Ovary (tissue), 9 donors: Measurements from ENCODE around the gene NAXD. TPM values are rescaled to one million over a fixed set of nuclear protein-coding genes. Genes with fewer than 3 reads are reported as not detected.
"Not testable (repeated sequence)": the region's sequence is repeated elsewhere in the genome, so short reads cannot be mapped to it uniquely, and the experiment has no call there.

Experiments
- DNase-seq, 5 donors: peaks; one replicate each; pipeline ENCODE4 v3.0.0-alpha.2; 2019 to 2020
- H3K27ac ChIP-seq, 2 donors: fragments of 200-600 bp; one replicate each; pipeline versions ENCODE4 v1.5.1 to v1.8.0; 2019 to 2022
- H3K27me3 ChIP-seq: fragments of 200-600 bp; one replicate; pipeline ENCODE4 v1.8.0; 2022
- H3K36me3 ChIP-seq: fragments of 200-600 bp; sonication (generic); one replicate; pipeline ENCODE4 v1.5.1; 2019
- H3K4me1 ChIP-seq: one replicate; pipeline ENCODE4 v1.8.1; 2013; ENCODE audit warnings: mild to moderate bottlenecking, moderate library complexity; ENCODE audit not compliant: insufficient read depth
- H3K4me3 ChIP-seq: fragments of 200-600 bp; sonication (generic); one replicate; pipeline ENCODE4 v1.5.1; 2017
- H3K9me3 ChIP-seq, 2 donors: fragments of 200-600 bp in 1 of 2; sonication (generic) in 1 of 2; one replicate each; pipeline versions ENCODE4 v1.5.1 to v1.8.1; 2013 to 2019; ENCODE audit warnings: mild to moderate bottlenecking in 1 of 2, moderate library complexity in 1 of 2
- CTCF ChIP-seq, 3 donors: fragments of 450-650 bp in 2 of 3; fragments of 200-600 bp in 1 of 3; IDR thresholded peaks; one replicate each; pipeline versions ENCODE4 v1.5.1 to v1.8.0; 2016 to 2022; ENCODE audit warnings: antibody characterized with exemption in 3 of 3, mild to moderate bottlenecking in 1 of 3
- EP300 ChIP-seq: sonication (generic); formaldehyde crosslinking; IDR thresholded peaks from one replicate; pipeline ENCODE4 v1.6.1; 2017; ENCODE audit warnings: antibody characterized with exemption
- POLR2A ChIP-seq: fragments of 450-650 bp; IDR thresholded peaks from one replicate; pipeline ENCODE4 v1.6.1; 2017; ENCODE audit warnings: antibody characterized with exemption, mild to moderate bottlenecking, moderate library complexity
- WGBS, 3 donors: extraction: QIAGEN DNeasy Blood & Tissue Kit in 1 of 3; methylation state at CpG; one replicate each; pipeline versions ENCODE4 v1.1.5 to v1.1.7; 2013 to 2017; 5-methylcytosine and 5-hydroxymethylcytosine counted together
- intact Hi-C, 4 donors: fragments of 100-400 bp; cut with DNase I; formaldehyde crosslinking; loops; one replicate each; pipeline versions ENCODE4 v1.11.0 to v1.15.1; 2022 to 2023
- polyA plus RNA-seq, 2 donors: library from polyadenylated mRNA; stranded (reverse); fragments of 200-250 nt in 1 of 2; fragments of 350-450 nt in 1 of 2; fragmentation: Illumina TruSeq in 1 of 2; extraction: RNeasy Lipid Tissue Mini Kit (QIAGEN cat#74804) in 1 of 2; gene quantifications; one replicate each; pipeline ENCODE4 v1.2.3, GENCODE V29; 2013 to 2014
- total RNA-seq, 7 donors: library from RNA; depleted of rRNA in 2 of 7; stranded (reverse); fragments of >200 nt in 2 of 7; fragmentation: NEBNext Ultra II Directional in 3 of 7; extraction: Animal tissue kit (Norgen Biotek cat#: 25700) in 3 of 7; gene quantifications; one replicate each; pipeline versions ENCODE4 v1.1.0 to v1.2.4, GENCODE V29; 2016 to 2023
- donor health status: DM: no; HTN: no; CAD: no; lungs with moderate emphysema.
- donor health status: DM: no; HTN: no; CAD: no.
- donor health status: Bipolar disorder and iron deficiency.
- donor health status: DM: yes; HTN: yes; CAD: no.
- donor health status: DM: no; HTN: no; CAD: no.
- donor health status: DM: yes; HTN: yes; CAD: no.

NAXD gene
- total and polyA plus RNA-seq, 9 donors, result 28.4 to 67.1 (median 48.5) TPM

GRCh38 chr13:110630566-110631119 lies 15.3 kb downstream of the NAXD start:
- Histone ChIP-seq H3K36me3 (no peaks in the 10 kb centered on the region), H3K4me1 (peaks cover 12% of the 10 kb centered on the region), H3K9me3 (no peaks in the 10 kb centered on the region), H3K4me3 (no peak overlapping the region), H3K27ac (peak overlapping the region in 1 of 2 donors; percentile 7), H3K27me3 (no peaks in the 10 kb centered on the region)
- 8 to 18% (median 8%) methylated on average over 10 of the region's 10 CpGs for WGBS, 3 donors
- TF ChIP-seq CTCF (IDR thresholded peaks at IDR 0.05) (no peak), EP300 (no peak), POLR2A (no peak)
- intact Hi-C loops, result loop anchor here in 1 of 4 donors (10.0 kb wide), 1 partner anchor 74 kb away; the partner anchor contains the start of gene CARS2
- DNase-seq, result peak in 1 of 5 donors; percentile 56

- not testable (repeated sequence) for H3K4me3 ChIP-seq, H3K4me1 ChIP-seq, H3K36me3 ChIP-seq, H3K27ac ChIP-seq, H3K27me3 ChIP-seq, H3K9me3 ChIP-seq
- WGBS, 3 donors, result 88 to 96% (median 92%) methylated on average over 15 of the region's 15 CpGs
- peak in 1 of 5 donors; percentile 20 for DNase-seq
- intact Hi-C loops, result loop anchor here in 1 of 4 donors (10.0 kb wide), 1 partner anchor 73 kb away; the partner anchor contains the start of gene CARS2
Measured at GRCh38 chr13:110632255-110632654, 16.9 kb downstream of the NAXD start.

DNA sequence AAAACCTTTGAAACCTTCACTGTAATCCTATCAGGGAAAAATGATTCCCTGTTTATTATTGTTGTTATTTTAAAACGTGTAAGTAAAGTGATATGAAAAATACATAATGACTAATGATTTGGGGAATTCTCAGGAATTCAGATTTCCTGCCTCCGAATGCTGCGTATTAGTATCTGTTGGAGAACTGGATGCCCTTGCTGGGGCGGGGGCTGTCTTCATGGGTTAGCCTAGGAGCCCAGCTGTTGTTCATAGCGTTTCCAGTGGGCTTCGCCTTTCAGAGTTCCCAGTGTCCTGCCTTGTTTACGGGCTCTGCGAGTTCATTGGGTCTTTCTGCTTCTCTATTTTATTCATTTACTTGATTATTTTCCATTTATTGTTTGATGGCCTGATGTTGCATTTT lies 18.4 kb downstream of the NAXD start:
- H3K9me3 ChIP-seq, result no peaks in the 10 kb centered on the region
- no peak overlapping the region for H3K27ac ChIP-seq
- H3K4me1 ChIP-seq, result peaks cover 7% of the 10 kb centered on the region
- no peak overlapping the region for H3K4me3 ChIP-seq
- 66 to 77% (median 68%) methylated on average over 8 of the region's 8 CpGs for WGBS, 3 donors
- TF ChIP-seq EP300 (no peak), POLR2A (no peak), CTCF (IDR thresholded peaks at IDR 0.05) (no peak)
- no peak for DNase-seq
- no peaks in the 10 kb centered on the region for H3K36me3 ChIP-seq
- no peaks in the 10 kb centered on the region for H3K27me3 ChIP-seq
- intact Hi-C loops, result loop anchor here in 1 of 4 donors (10.0 kb wide), 1 partner anchor 71 kb away; the partner anchor contains the start of gene CARS2

DNA sequence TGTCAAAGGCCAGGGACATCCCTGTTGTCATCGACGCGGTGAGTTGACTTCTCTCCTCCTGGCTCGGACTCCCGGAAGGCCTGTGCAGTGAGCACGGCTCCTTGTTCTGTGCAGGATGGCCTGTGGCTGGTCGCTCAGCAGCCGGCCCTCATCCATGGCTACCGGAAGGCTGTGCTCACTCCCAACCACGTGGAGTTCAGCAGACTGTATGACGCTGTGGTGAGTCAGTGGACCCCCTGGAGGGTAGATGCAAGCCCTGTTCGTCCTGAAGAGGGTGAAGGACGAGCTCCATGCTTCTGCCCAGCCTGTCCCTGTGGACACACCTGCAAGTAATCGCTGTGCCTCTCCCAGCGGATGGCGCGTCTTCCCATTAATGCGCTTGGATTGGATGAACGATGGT lies 19.2 kb downstream of the NAXD start:
- H3K27ac ChIP-seq, result no peak overlapping the region
- intact Hi-C loops, result loop anchor here in 1 of 4 donors (10.0 kb wide), 1 partner anchor 70 kb away; the partner anchor contains the start of gene CARS2
- 74 to 90% (median 76%) methylated on average over 17 to 19 of the region's 19 CpGs for WGBS, 3 donors

More for the DNA sequence above, 19.2 kb downstream of the NAXD start:
- H3K4me1 ChIP-seq, result peaks cover 5% of the 10 kb centered on the region
- no peaks in the 10 kb centered on the region for H3K36me3 ChIP-seq
- H3K4me3 ChIP-seq, result no peak overlapping the region
- no peaks in the 10 kb centered on the region for H3K27me3 ChIP-seq
- H3K9me3 ChIP-seq, result no peaks in the 10 kb centered on the region
- TF ChIP-seq POLR2A (no peak), CTCF (IDR thresholded peaks at IDR 0.05) (no peak), EP300 (no peak)
- DNase-seq, result no peak
